HepG2 (cell line): ENCODE data around the gene PTCH1. TPM values are rescaled to one million over a fixed set of nuclear protein-coding genes. Genes with fewer than 3 reads are reported as not detected.
A peak's percentile ranks its signal among the peaks of the same experiment; 100 is the strongest.

Experiments
- IRF2 ChIP-seq: IDR thresholded peaks from 2 replicates; pipeline ENCODE4 v1.6.1; 2018; ENCODE audit warnings: missing genetic modification reagents, missing compliant biosample characterization
- KLF16 ChIP-seq, 2 experiments: sonication (generic) in 1 of 2; formaldehyde crosslinking in 1 of 2; IDR thresholded peaks; 2 replicates each; pipeline versions ENCODE4 v1.6.1 to v1.8.0; 2016 to 2023; ENCODE audit warnings: missing genetic modification reagents in 2 of 2, missing compliant biosample characterization in 1 of 2
- PAF1 ChIP-seq: IDR thresholded peaks from 2 replicates; pipeline ENCODE4 v1.6.1; 2016; ENCODE audit warnings: missing genetic modification reagents, missing compliant biosample characterization
- PHF8 ChIP-seq: sonication (generic); formaldehyde crosslinking; IDR thresholded peaks from 2 replicates; pipeline ENCODE4 v1.5.0; 2020; ENCODE audit warnings: missing genetic modification reagents
- RARG ChIP-seq: sonication (generic); formaldehyde crosslinking; IDR thresholded peaks from 2 replicates; pipeline ENCODE4 v1.4.0; 2020; ENCODE audit warnings: low read depth, mild to moderate bottlenecking, missing genetic modification reagents
- TOE1 ChIP-seq: sonication (generic); formaldehyde crosslinking; IDR thresholded peaks from 2 replicates; pipeline ENCODE4 v1.4.0; 2020; ENCODE audit warnings: mild to moderate bottlenecking, missing genetic modification reagents
- ZNF883 ChIP-seq: sonication (generic); formaldehyde crosslinking; IDR thresholded peaks from 2 replicates; pipeline ENCODE4 v1.5.1; 2020; ENCODE audit warnings: mild to moderate bottlenecking, missing genetic modification reagents; ENCODE audit errors: not compliant biosample characterization
- polyA plus RNA-seq, 8 experiments: library from polyadenylated mRNA; depleted of rRNA in 3 of 8; stranded (reverse) in 7 of 8; unstranded in 1 of 8; fragments of >200 nt; fragmentation: Illumina TruSeq in 4 of 8; extraction: Trizol in 4 of 8; gene quantifications; 2 replicates each; pipeline versions ENCODE4 v1.2.1 to v1.2.3, GENCODE V29; 2011 to 2016; ENCODE audit warnings: low read depth in 4 of 8, missing spikeins in 1 of 8, mixed read lengths in 1 of 8; ENCODE audit not compliant: insufficient read depth in 1 of 8
- total RNA-seq, 5 experiments: library from RNA; depleted of rRNA; stranded (reverse); fragments of >200 nt; fragmentation: Illumina TruSeq; extraction: Trizol; gene quantifications; 2 replicates each; pipeline ENCODE4 v1.2.3, GENCODE V29; 2016; ENCODE audit warnings: low read depth in 1 of 5
- TF ChIP-seq, protein P1 (sequence below): sonication (generic); formaldehyde crosslinking; IDR thresholded peaks from 2 replicates; pipeline ENCODE4 v1.4.0; 2020; ENCODE audit warnings: missing genetic modification reagents
- TF ChIP-seq, protein P2 (sequence below): sonication (generic); formaldehyde crosslinking; IDR thresholded peaks from 2 replicates; pipeline ENCODE4 v1.5.1; 2020; ENCODE audit warnings: mild to moderate bottlenecking, missing genetic modification reagents, borderline replicate concordance
- TF ChIP-seq, protein P3 (sequence below): IDR thresholded peaks from 2 replicates; pipeline ENCODE4 v1.6.1; 2016; ENCODE audit warnings: low read depth, control low read depth
- TF ChIP-seq, protein P4 (sequence below): fragments of 450-650 bp; IDR thresholded peaks from 2 replicates; pipeline ENCODE4 v1.6.1; 2017; ENCODE audit warnings: mild to moderate bottlenecking
- TF ChIP-seq, protein P5 (sequence below): sonication (generic); formaldehyde crosslinking; conservative IDR thresholded peaks from 2 replicates; pipeline ENCODE4 v1.8.0; 2022; ENCODE audit warnings: missing genetic modification reagents
- TF ChIP-seq, protein P6 (sequence below): IDR thresholded peaks from 2 replicates; pipeline ENCODE4 v1.6.1; 2016; ENCODE audit warnings: missing biosample characterization, missing genetic modification reagents, low read depth
- TF ChIP-seq, protein P7 (sequence below): IDR thresholded peaks from 2 replicates; pipeline ENCODE4 v1.6.1; 2016; ENCODE audit warnings: missing compliant biosample characterization, missing genetic modification reagents, borderline replicate concordance

The PTCH1 gene
- total and polyA plus RNA-seq, 2 of the 13 experiments (the other 11 are each of a cell fraction or from before 2014, with no cell fraction given) = 2.8 to 3.9 TPM

DNA sequence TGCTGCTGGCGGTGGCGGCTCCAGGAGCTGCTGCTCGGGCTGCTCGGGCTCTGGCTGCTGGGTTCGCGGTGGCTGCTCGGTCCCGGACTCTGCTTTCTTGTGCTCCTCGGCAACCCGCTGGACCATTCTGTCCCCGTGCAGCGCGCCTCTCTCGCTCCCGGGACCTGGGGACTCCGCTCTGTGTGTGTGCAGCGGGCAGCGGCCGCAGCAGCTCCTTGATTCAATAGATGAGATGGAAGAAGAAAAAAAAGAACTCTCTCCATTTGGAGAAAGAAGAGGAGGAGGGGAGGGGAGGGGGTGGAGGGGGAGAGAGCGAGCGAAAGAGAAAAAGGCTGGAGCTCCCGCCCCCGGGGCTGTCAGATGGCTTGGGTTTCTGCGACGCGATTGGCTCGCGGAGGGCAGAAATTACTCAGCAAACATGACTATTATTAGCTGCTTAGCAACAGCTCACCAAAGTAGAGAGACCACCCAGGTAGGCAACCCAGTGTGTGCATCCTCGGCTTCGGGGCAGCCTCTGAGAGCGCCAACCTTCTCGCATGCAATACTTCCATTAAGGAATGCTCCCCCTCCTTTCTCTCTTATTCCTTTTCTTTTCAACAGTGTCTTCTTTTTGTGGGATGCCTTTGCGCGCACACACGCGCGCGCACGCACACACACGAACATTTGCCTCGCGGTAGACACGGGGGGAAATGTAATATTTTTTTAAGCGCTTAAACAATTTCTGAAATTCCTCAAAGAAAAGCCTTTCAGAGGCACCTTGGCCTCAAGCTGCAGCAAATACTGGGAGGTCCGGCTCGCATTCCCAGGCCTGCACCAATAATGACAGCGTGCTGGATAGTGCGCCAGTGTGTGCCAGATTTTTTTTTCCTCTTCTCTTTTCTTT is 7.6 kb downstream of the PTCH1 start (continued):
- TF ChIP-seq, protein P1, sequence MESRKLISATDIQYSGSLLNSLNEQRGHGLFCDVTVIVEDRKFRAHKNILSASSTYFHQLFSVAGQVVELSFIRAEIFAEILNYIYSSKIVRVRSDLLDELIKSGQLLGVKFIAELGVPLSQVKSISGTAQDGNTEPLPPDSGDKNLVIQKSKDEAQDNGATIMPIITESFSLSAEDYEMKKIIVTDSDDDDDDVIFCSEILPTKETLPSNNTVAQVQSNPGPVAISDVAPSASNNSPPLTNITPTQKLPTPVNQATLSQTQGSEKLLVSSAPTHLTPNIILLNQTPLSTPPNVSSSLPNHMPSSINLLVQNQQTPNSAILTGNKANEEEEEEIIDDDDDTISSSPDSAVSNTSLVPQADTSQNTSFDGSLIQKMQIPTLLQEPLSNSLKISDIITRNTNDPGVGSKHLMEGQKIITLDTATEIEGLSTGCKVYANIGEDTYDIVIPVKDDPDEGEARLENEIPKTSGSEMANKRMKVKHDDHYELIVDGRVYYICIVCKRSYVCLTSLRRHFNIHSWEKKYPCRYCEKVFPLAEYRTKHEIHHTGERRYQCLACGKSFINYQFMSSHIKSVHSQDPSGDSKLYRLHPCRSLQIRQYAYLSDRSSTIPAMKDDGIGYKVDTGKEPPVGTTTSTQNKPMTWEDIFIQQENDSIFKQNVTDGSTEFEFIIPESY (CRISPR knock-in tag) = no peak
- no peak for TF ChIP-seq ZNF883
- TF ChIP-seq, protein P2, sequence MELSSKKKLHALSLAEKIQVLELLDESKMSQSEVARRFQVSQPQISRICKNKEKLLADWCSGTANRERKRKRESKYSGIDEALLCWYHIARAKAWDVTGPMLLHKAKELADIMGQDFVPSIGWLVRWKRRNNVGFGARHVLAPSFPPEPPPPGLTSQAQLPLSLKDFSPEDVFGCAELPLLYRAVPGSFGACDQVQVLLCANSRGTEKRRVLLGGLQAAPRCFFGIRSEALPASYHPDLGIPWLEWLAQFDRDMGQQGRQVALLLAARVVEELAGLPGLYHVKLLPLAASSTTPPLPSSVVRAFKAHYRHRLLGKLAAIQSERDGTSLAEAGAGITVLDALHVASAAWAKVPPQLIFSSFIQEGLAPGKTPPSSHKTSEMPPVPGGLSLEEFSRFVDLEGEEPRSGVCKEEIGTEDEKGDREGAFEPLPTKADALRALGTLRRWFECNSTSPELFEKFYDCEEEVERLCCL (CRISPR knock-in tag) = no peak
- TF ChIP-seq TOE1 (CRISPR knock-in tag) = no peak
- no peak for TF ChIP-seq RARG (CRISPR knock-in tag)
- TF ChIP-seq, protein P3, sequence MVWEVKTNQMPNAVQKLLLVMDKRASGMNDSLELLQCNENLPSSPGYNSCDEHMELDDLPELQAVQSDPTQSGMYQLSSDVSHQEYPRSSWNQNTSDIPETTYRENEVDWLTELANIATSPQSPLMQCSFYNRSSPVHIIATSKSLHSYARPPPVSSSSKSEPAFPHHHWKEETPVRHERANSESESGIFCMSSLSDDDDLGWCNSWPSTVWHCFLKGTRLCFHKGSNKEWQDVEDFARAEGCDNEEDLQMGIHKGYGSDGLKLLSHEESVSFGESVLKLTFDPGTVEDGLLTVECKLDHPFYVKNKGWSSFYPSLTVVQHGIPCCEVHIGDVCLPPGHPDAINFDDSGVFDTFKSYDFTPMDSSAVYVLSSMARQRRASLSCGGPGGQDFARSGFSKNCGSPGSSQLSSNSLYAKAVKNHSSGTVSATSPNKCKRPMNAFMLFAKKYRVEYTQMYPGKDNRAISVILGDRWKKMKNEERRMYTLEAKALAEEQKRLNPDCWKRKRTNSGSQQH (CRISPR knock-in tag) = no peak
- TF ChIP-seq, protein P4, sequence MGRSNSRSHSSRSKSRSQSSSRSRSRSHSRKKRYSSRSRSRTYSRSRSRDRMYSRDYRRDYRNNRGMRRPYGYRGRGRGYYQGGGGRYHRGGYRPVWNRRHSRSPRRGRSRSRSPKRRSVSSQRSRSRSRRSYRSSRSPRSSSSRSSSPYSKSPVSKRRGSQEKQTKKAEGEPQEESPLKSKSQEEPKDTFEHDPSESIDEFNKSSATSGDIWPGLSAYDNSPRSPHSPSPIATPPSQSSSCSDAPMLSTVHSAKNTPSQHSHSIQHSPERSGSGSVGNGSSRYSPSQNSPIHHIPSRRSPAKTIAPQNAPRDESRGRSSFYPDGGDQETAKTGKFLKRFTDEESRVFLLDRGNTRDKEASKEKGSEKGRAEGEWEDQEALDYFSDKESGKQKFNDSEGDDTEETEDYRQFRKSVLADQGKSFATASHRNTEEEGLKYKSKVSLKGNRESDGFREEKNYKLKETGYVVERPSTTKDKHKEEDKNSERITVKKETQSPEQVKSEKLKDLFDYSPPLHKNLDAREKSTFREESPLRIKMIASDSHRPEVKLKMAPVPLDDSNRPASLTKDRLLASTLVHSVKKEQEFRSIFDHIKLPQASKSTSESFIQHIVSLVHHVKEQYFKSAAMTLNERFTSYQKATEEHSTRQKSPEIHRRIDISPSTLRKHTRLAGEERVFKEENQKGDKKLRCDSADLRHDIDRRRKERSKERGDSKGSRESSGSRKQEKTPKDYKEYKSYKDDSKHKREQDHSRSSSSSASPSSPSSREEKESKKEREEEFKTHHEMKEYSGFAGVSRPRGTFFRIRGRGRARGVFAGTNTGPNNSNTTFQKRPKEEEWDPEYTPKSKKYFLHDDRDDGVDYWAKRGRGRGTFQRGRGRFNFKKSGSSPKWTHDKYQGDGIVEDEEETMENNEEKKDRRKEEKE = no peak
- no peak for TF ChIP-seq PAF1 (CRISPR knock-in tag)
- TF ChIP-seq KLF16 (CRISPR knock-in tag; IDR thresholded peaks at IDR 0.05) = no peak
- TF ChIP-seq IRF2 (CRISPR knock-in tag) = no peak
- TF ChIP-seq PHF8 (CRISPR knock-in tag) = peak; percentile 39
- TF ChIP-seq, protein P5, sequence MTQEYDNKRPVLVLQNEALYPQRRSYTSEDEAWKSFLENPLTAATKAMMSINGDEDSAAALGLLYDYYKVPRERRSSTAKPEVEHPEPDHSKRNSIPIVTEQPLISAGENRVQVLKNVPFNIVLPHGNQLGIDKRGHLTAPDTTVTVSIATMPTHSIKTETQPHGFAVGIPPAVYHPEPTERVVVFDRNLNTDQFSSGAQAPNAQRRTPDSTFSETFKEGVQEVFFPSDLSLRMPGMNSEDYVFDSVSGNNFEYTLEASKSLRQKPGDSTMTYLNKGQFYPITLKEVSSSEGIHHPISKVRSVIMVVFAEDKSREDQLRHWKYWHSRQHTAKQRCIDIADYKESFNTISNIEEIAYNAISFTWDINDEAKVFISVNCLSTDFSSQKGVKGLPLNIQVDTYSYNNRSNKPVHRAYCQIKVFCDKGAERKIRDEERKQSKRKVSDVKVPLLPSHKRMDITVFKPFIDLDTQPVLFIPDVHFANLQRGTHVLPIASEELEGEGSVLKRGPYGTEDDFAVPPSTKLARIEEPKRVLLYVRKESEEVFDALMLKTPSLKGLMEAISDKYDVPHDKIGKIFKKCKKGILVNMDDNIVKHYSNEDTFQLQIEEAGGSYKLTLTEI (CRISPR knock-in tag) = no peak
- TF ChIP-seq, protein P6, sequence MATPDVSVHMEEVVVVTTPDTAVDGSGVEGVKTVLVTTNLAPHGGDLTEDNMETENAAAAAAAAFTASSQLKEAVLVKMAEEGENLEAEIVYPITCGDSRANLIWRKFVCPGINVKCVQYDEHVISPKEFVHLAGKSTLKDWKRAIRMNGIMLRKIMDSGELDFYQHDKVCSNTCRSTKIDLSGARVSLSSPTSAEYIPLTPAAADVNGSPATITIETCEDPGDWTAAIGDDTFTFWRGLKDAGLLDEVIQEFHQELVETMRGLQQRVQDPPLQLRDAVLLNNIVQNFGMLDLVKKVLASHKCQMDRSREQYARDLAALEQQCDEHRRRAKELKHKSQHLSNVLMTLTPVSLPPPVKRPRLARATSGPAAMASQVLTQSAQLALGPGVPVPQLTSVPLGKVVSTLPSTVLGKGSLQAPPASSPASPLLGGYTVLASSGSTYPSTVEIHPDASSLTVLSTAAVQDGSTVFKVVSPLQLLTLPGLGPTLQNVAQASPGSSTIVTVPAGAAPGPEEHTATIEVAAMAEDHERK (CRISPR knock-in tag) = no peak
- TF ChIP-seq, protein P7, sequence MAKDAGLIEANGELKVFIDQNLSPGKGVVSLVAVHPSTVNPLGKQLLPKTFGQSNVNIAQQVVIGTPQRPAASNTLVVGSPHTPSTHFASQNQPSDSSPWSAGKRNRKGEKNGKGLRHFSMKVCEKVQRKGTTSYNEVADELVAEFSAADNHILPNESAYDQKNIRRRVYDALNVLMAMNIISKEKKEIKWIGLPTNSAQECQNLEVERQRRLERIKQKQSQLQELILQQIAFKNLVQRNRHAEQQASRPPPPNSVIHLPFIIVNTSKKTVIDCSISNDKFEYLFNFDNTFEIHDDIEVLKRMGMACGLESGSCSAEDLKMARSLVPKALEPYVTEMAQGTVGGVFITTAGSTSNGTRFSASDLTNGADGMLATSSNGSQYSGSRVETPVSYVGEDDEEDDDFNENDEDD (CRISPR knock-in tag) = no peak
